NCI-H2171 (cell line): Measurements from ENCODE around the gene ENOX1.
A peak's percentile ranks its signal among the peaks of the same experiment; 100 is the strongest.

Experiments used
- DNase-seq: peaks from one replicate; lab custom pipeline; 2025; lab: John Stamatoyannopoulos, UW

ENOX1 gene

GRCh38 chr13:43785650-43786471 is 911 bp downstream of the ENOX1 start:
- peak; percentile 70 for DNase-seq

DNA sequence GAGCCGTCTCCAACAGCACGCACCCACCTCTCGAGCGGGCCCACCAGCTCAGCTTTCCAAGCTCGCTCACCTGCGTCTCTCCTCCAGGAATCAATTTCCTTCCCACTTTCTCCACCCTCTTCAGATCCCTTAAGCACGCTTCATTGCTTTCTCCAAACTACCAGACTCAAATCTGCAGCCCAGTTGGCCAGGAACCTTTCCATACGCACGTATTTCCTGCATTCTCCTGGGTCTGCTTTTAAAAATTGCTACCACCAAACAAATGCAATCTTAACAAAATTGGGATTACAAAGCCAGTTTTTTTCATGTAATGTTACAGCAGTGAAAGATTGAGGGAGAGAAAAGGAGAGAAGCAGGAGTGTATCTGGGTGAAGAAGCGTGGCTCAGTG is 1.5 kb downstream of the ENOX1 start:
- no peak for DNase-seq

DNA sequence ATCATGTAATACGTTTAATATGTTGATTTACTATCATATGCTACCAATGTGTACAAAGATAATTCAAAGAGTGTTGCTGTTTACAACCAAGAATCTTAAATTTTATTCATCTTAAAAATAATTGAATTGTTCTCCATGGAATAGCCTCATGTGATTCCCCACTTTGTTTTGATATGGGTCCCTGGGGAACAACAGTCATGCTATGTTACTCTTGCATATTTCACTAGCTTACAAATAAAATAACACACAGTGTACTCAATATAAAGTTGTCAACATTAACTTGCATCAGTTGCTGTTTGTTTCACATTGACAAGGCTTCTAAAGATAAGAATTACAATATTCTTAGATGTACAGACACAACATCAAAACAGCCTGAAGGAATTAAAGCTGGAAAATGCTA is 2.3 kb downstream of the ENOX1 start:
- no peak for DNase-seq

DNA sequence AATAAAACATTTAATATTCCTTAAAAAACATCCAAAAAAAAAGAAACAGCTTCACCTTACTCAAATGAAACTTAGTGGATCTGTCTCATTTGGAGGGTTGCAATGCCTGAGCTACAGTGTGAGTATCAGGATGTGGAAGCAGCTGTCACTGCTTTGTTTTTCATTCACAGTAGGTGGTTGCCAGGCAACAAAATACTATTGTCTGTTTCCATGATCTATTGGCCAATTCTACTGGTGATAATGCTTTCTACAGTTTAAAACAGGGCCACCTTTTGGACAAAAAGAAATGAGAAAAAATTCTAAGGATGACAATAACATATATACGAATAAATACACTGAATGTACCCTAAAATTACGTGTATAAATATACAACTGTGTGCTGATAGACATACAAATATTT is 3.0 kb downstream of the ENOX1 start:
- peak; percentile 49 for DNase-seq

GRCh38 chr13:43782686-43783085 is 4.1 kb downstream of the ENOX1 start:
- DNase-seq = no peak

- no peak for DNase-seq
Observed at GRCh38 chr13:43780666-43781065, 6.1 kb downstream of the ENOX1 start.

DNA sequence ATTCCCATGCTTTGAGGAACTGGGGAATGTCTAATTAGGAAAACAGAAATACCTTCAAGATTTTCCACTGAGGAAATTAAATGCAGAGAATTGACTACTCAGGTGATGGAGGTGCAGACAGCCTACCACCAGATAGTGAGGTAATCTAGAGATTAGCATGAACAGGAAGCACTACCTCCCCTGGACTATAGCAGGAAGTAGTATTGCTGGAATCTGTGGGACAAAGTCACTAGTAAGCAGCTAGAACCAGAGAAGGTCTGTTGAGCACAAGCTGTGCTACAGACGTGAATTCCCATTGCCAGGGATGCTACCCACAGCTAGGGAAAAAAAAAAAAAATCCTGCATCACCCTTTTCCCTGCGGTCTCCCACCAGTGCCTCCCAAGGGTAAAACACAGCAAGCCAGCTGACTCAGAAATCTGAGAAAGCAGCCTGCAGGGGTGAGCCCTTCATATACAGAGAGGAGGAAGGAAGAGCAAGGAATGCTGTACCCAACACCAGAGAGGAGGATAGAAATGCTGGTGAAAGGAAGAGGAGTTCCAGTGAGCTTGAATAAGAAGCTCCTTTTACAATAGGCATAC is 10.2 kb downstream of the ENOX1 start:
- peak; percentile 49 for DNase-seq

- no peak for DNase-seq
Observed at GRCh38 chr13:43776006-43776405, 10.8 kb downstream of the ENOX1 start.

GRCh38 chr13:43773602-43774001 is 13.2 kb downstream of the ENOX1 start:
- no peak for DNase-seq

DNA sequence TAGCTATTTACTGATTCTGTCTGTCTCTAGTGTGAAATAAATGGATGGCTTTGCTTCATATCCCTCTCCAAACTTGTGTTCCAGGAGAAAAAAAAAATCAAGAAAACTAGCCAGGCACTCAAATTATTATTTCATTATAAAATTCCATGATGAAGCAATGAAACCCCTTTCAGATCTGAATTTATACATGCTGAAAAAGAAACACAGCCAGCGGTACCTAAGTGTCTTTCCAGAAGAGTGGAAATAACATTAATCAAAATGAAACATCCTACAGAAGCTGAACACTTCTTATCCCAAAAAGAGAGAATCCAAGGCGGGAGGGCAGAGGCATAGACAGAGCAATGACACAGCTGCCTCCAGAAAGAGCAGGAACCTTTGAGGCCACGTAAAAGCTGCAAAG is 15.9 kb downstream of the ENOX1 start:
- DNase-seq = no peak

GRCh38 chr13:43769529-43769928 is 17.2 kb downstream of the ENOX1 start:
- DNase-seq = no peak

DNA sequence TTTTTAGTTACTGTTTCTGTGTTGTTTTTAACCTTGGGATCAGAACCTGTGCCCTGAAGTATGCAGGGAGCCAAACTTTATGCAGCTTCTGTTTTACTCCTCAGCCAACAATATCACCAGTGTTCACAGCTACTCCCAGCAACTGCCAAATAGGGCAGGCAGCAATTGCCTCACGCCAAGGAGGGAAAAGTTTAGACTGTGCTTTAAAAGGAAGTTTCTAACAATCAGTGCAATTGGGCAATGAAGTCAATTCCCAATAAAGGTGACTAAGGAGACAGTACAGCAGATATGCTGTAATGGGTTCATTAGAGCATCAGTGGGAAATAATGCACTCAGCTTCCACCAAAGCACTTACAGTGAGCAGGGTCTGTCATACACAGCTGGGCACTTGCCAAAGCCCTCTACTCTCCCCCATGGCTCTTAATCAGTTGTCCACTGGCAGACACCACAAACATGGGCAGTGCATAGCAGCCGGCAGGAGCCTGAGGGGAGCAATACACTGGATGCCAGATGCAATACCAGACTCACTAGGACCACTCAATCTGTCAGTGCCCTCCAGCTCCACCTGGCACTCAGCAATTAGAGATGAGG is 19.3 kb downstream of the ENOX1 start:
- peak; percentile 43 for DNase-seq

DNA sequence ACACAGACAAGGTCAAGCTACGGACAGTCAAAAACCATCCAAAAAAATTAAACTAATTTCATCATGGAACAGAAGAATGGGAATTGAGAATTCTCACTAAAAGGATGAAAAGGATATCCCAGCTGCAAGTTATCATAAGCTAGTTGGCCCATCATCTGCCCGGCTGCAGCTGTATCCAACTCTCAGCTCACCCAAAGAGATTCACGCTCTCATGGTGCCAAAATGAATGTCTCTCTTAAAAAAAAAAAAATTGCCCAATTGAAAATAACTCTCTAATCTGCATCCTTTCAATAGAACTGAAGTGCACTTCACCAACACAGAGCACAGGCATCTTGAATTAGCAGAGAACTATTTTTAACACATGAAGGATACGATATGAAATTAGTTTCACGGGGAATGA is 20.0 kb downstream of the ENOX1 start:
- DNase-seq = no peak

DNA sequence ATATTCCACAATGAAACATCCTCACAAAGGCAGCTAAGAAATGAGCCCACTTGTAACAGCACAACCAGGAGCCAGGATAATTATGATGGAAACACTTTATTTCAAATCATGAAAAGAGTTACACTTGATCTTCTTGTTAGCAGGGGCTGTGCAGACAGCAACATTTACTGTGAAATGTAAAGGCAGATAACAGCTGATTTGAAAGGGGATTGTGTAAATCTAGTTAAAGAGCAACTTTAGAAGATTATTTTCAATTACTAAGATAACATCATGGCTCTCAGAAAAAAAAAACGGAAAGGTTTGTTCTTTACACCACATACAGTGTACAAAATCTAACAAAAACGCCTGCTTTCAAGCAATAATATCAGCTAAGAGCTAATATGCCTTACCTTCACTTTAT is 22.4 kb downstream of the ENOX1 start:
- no peak for DNase-seq

GRCh38 chr13:43763143-43763759 is 23.5 kb downstream of the ENOX1 start:
- DNase-seq = no peak

GRCh38 chr13:43761616-43762315 is 25.0 kb downstream of the ENOX1 start:
- DNase-seq = no peak

GRCh38 chr13:43760257-43760656 is 26.5 kb downstream of the ENOX1 start:
- no peak for DNase-seq

DNA sequence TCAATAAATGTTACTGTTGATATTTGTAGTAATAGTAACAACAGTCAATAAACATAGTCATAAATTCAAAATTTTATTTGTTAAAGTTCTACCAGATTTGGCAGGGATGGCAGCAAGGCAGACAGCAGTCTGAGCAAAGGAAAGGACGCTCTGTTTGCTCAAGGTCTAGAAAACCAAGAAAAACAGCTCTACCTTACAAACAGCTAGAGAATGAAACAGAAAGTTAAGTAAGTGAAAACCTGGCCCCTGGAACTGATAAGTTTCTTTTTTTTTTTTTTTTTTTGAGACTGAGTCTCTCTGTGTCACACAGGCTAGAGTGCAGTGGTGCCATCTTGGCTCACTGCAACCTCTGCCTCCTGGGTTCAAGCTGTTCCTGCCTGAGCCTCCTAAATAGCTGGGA is 27.9 kb downstream of the ENOX1 start:
- DNase-seq = no peak

DNA sequence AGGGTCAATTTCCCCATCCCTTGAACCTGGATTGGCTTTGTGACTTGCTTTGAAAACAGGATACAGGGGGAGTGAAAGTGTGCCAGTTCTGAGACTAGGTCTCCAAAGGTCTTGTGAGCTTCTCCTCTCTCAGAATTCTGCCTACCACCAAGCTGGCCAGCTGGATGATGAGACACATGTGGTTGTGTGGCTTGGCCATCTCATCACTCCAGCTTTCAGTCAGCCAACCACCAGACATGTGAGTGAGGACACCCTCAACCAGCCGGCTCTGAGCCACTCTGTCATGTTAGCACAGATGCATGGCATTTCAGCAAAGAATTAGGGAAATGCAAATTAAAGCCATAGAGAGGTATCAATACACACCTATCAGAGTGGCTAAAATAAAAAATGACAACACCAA is 29.5 kb downstream of the ENOX1 start:
- DNase-seq = no peak

DNA sequence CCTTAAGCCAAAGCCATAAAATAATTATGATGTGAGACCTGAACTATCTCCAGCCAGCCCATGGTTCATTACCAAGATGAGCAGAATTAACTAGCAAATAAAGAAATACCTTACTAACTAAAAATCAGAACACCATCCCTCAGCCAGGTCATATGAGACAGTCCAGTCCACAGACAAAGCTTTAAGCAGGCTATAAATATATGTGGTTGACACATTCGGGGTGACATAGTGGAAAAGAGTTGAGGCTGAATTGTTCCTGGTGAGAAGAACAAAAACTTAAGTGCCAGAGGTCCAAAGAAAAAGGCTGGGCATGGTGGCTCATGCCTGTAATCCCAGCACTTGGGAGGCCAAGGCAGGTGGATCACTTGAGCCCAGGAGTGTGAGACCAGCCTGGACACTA is 30.9 kb downstream of the ENOX1 start:
- no peak for DNase-seq

- DNase-seq = no peak
Observed at GRCh38 chr13:43751624-43752023, 35.1 kb downstream of the ENOX1 start.

- DNase-seq = no peak
Observed at GRCh38 chr13:43749503-43749902, 37.3 kb downstream of the ENOX1 start.
